BJ (cell line): ENCODE data around the gene PRSS22. TPM values are rescaled to one million over a fixed set of nuclear protein-coding genes. Genes with fewer than 3 reads are reported as not detected.

ENCODE experiments used
- CTCF ChIA-PET: fragments of 350-600 bp; formaldehyde crosslinking; extraction: SDS; loops from one replicate; lab custom pipeline; 2021; ENCODE audit warnings: antibody characterized with exemption, inconsistent platforms; lab: Yijun Ruan, JAX
- POLR2A ChIA-PET: fragments of 300-600 bp; sonication (Branson Sonifier 250); formaldehyde crosslinking; extraction: SDS; loops from one replicate; lab custom pipeline; 2021; ENCODE audit warnings: antibody characterized with exemption; lab: Charles Lee
- DNase-seq: peaks from one replicate; pipeline ENCODE4 v3.0.0-alpha.2; 2011; ENCODE audit warnings: low read depth
- H3K27me3 ChIP-seq: 2 replicates; pipeline ENCODE4 v1.6.0; 2011; ENCODE audit warnings: low read length; ENCODE audit not compliant: control insufficient read depth, insufficient read depth
- H3K36me3 ChIP-seq: 2 replicates; pipeline ENCODE4 v1.5.1; 2011; ENCODE audit warnings: low read length; ENCODE audit not compliant: control insufficient read depth, insufficient read depth
- H3K4me3 ChIP-seq: 2 replicates; pipeline ENCODE4 v1.5.1; 2011; ENCODE audit warnings: low read depth, mild to moderate bottlenecking, control low read depth, low read length
- polyA plus RNA-seq: library from polyadenylated mRNA; depleted of rRNA; stranded (reverse); fragments of >200 nt; gene quantifications from 2 replicates; pipeline ENCODE4 v1.2.3, GENCODE V29; 2011
- TF ChIP-seq, protein P1 (sequence below): IDR thresholded peaks from 2 replicates; pipeline ENCODE4 v1.5.1; 2011; ENCODE audit warnings: low read depth, mild to moderate bottlenecking, control low read depth, inconsistent platforms, low read length, moderate library complexity; ENCODE audit not compliant: insufficient read depth

The PRSS22 gene
- polyA plus RNA-seq, 1 experiment: not detected

DNA sequence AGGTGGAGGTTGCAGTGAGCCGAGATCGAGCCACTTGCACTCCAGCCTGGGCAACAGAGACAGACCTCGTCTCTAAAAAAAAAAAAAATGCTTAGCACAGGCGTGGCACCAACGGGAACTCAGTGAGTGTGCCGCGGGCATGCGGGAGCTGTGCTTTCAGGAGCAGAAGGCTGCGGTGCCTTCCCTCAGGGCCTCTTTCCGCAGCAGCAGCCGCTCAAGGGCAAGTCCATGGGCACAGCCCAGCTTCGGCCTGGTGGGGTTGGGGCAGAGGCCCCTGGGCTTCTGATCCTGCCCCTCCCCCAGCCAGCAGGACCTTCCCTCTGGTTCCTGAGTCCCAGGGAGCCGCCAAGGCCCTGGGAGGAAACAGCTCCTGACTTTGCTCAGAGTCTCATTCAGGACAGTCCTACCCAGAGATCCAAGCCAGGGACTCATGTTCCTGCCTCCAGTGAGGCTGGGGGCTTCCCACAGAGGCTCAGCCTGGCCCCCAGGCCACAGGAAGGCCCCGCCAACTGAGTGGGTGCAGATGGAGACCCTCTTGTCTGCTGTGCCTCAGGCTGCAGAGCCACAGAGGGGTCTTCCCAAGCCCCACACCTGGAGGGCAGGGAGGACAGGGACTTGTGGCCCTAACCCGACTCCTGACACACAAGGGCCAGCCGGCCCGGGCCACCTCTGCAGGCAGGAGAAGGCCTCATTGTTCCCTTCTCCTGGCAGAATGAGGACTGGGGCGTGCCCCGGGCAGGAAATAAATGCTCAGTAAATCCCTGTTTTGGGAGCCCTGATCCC lies 31.2 kb downstream of the PRSS22 start:
- CTCF ChIA-PET: interaction anchor here (0.6 to 1.2 kb wide), 2 partner anchors 27 to 350 kb away, joined by 3 read pairs; no protein-coding TSS in a partner anchor
- H3K4me3 ChIP-seq: no peak overlapping the region
- H3K27me3 ChIP-seq: peaks cover 32% of the 10 kb centered on the region
- H3K36me3 ChIP-seq: no peaks in the 10 kb centered on the region
- DNase-seq: no peak
- TF ChIP-seq, protein P1, sequence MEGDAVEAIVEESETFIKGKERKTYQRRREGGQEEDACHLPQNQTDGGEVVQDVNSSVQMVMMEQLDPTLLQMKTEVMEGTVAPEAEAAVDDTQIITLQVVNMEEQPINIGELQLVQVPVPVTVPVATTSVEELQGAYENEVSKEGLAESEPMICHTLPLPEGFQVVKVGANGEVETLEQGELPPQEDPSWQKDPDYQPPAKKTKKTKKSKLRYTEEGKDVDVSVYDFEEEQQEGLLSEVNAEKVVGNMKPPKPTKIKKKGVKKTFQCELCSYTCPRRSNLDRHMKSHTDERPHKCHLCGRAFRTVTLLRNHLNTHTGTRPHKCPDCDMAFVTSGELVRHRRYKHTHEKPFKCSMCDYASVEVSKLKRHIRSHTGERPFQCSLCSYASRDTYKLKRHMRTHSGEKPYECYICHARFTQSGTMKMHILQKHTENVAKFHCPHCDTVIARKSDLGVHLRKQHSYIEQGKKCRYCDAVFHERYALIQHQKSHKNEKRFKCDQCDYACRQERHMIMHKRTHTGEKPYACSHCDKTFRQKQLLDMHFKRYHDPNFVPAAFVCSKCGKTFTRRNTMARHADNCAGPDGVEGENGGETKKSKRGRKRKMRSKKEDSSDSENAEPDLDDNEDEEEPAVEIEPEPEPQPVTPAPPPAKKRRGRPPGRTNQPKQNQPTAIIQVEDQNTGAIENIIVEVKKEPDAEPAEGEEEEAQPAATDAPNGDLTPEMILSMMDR: no peak
- POLR2A ChIA-PET: no interaction called here

DNA sequence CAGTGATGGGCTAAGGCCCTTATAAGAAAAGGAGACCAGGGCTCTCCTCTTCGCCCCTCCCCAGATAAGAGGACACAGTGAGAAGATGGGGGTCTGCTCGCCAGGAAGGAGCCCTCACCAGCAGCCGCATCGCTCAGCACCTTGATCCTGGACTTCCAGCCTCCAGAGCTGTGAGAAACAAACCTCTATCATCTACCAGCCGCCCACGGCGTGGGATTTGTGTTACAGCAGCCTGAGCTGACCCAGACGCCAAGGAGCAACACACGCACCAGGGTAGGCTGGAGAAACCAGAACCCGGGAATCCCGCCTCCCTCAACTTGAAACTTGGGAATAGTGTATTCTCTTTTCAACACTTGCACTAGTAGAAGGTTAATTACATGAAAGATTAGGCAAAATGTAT lies 32.1 kb downstream of the PRSS22 start:
- TF ChIP-seq, protein P1: no peak
- H3K27me3 ChIP-seq: peaks cover 39% of the 10 kb centered on the region
- no peak overlapping the region for H3K4me3 ChIP-seq
- ChIA-PET CTCF (interaction anchor here (1.2 kb wide), 1 partner anchor 12 kb away, joined by 4 read pairs; no protein-coding TSS in a partner anchor), POLR2A (no interaction called here)
- no peaks in the 10 kb centered on the region for H3K36me3 ChIP-seq
- DNase-seq: no peak

DNA sequence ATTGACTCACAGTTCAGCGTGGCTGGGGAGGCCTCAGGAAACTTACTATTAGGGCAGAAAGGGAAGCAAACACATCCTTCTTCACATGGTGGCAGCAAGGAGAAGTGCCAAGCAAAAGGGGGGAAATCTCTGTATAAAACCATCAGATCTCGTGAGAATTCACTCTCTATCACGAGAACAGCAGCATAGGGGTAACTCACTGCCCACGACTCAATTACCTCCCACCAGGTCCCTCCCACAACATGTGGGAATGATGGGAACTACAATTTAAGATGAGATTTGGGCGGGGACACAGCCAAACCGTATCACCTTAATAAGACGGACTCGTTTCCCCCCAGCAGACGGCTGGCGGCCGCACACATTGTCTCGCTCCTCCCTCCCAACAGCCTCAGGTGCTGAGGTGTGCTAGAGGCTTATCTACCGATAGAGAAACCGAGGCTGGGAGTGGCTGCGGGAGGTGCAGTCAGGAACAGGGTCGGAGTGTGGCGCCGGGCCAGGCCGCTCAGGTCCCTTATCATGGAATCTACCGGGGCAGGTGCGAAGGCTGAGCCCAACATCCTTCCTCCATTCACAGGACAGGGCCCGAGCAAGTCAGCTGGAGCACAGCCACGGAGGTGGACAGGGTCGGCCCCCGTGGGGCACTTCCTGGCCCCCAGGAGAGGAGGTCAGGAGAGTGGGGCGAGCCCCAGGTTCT lies 32.8 kb downstream of the PRSS22 start:
- ChIA-PET POLR2A (no interaction called here), CTCF (interaction anchor here (1.2 to 1.5 kb wide), 2 partner anchors 10 to 13 kb away, joined by 3 to 4 read pairs; no protein-coding TSS in a partner anchor)
- TF ChIP-seq, protein P1: no peak
- peaks cover 34% of the 10 kb centered on the region for H3K27me3 ChIP-seq
- no peaks in the 10 kb centered on the region for H3K36me3 ChIP-seq
- DNase-seq: no peak
- H3K4me3 ChIP-seq: no peak overlapping the region

DNA sequence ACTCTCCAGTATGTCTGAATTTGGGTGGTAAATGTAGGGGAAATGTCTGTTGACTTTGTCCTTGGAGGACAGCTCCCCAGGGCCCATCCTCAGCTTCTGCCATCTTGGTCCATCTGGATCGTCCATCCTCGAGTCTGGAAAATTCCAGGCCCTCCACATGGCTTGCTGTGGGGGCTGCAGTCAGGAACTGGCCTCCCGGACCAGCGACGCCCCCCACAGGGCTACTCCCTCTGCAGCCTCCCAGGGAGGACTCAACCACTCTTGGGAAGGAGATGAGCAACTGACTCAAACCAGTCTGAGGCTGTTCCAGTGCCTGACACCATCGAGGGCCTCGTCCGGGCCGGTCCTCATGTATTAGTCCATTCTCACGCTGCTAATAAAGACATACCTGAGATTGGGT lies 33.3 kb downstream of the PRSS22 start:
- TF ChIP-seq, protein P1: no peak
- Histone ChIP-seq H3K27me3 (peaks cover 38% of the 10 kb centered on the region), H3K4me3 (no peak overlapping the region), H3K36me3 (no peaks in the 10 kb centered on the region)
- ChIA-PET POLR2A (no interaction called here), CTCF (interaction anchor here (1.5 kb wide), 1 partner anchor 9 kb away, joined by 3 read pairs; no protein-coding TSS in a partner anchor)
- no peak for DNase-seq

DNA sequence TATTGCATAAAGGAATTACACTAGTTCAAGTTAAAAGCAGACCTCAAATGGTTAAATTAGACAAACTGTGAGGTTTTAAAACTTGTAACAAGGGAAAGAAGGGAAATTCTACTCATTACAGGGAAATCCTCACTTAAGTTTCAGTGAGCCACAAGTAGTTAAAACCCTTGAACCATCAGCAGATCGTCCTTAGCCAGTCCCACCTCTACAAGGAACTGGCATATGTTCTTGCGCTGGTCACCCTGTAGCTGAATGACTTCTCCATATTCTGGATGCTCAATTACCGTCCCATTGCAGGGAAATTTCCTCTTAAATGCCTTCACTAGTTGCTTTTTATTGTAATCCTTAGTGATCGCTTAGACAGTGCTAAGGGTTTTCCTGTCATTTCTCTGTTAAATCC lies 35.5 kb downstream of the PRSS22 start:
- no peaks in the 10 kb centered on the region for H3K36me3 ChIP-seq
- no peak overlapping the region for H3K4me3 ChIP-seq
- TF ChIP-seq, protein P1: no peak
- CTCF ChIA-PET: interaction anchor here (0.8 to 2.3 kb wide), 3 partner anchors 9 to 45 kb away, joined by 3 to 7 read pairs (median 3); no protein-coding TSS in a partner anchor
- H3K27me3 ChIP-seq: peaks cover 31% of the 10 kb centered on the region
- POLR2A ChIA-PET: no interaction called here
- DNase-seq: no peak
